SU-DHL-6 (cell line): Measurements from ENCODE around the gene AKR1B15.

Experiments
- H2AFZ ChIP-seq: fragments of 200-600 bp; sonication (generic); 2 replicates; pipeline ENCODE4 v1.6.1; 2014; ENCODE audit warnings: low read depth, mild to moderate bottlenecking, moderate library complexity, mixed read lengths, antibody characterized with exemption, low read length; ENCODE audit not compliant: severe bottlenecking
- H3F3A ChIP-seq: fragments of 200-600 bp; shearing (Covaris generic); 2 replicates; pipeline ENCODE4 v1.6.0; 2016; ENCODE audit warnings: antibody characterized with exemption, mild to moderate bottlenecking; ENCODE audit not compliant: insufficient read depth
- H3K27ac ChIP-seq: fragments of 200-600 bp; sonication (generic); 2 replicates; pipeline ENCODE4 v1.5.1; 2016; ENCODE audit warnings: low read depth, mild to moderate bottlenecking, low read length, moderate library complexity, mixed read lengths
- H3K27me3 ChIP-seq: fragments of 200-600 bp; sonication (generic), shearing (Covaris generic); 2 replicates; pipeline ENCODE4 v1.6.0; 2014; ENCODE audit warnings: mild to moderate bottlenecking, low read length
- H3K36me3 ChIP-seq: fragments of 200-600 bp; sonication (generic); 2 replicates; pipeline ENCODE4 v1.6.1; 2014; ENCODE audit warnings: mild to moderate bottlenecking, low read length, mixed read lengths
- H3K4me2 ChIP-seq: fragments of 300-600, 200-600 bp; shearing (Covaris generic), sonication (generic); 2 replicates; pipeline ENCODE4 v1.6.0; 2014; ENCODE audit warnings: low read length, low read depth, mild to moderate bottlenecking; ENCODE audit not compliant: poor library complexity, severe bottlenecking
- H3K4me3 ChIP-seq: fragments of 200-600 bp; sonication (generic); 2 replicates; pipeline ENCODE4 v1.5.1; 2014; ENCODE audit warnings: antibody characterized with exemption, low read length, mild to moderate bottlenecking, mixed read lengths; ENCODE audit not compliant: insufficient read depth, poor library complexity, severe bottlenecking
- H3K79me2 ChIP-seq: fragments of 200-600 bp; sonication (generic); 2 replicates; pipeline ENCODE4 v1.6.1; 2014; ENCODE audit warnings: mild to moderate bottlenecking, low read length, moderate library complexity; ENCODE audit not compliant: insufficient read depth
- H3K9ac ChIP-seq: fragments of 200-600 bp; sonication (generic); 2 replicates; pipeline ENCODE4 v1.7.0; 2014; ENCODE audit warnings: mild to moderate bottlenecking, low read length
- H3K9me2 ChIP-seq: fragments of 200-600 bp; sonication (generic); replicated peaks from 2 replicates; pipeline ENCODE4 v1.6.1; 2014; ENCODE audit warnings: low read length; ENCODE audit not compliant: insufficient read depth
- H3K9me3 ChIP-seq: fragments of 200-600 bp; sonication (generic); 2 replicates; pipeline ENCODE4 v1.6.1; 2014; ENCODE audit warnings: low read length, mixed read lengths; ENCODE audit not compliant: insufficient read depth
- H4K20me1 ChIP-seq: fragments of 200-600 bp; sonication (generic); 2 replicates; pipeline ENCODE4 v1.6.1; 2014; ENCODE audit warnings: low read depth, mild to moderate bottlenecking, antibody characterized with exemption, low read length, moderate library complexity, mixed read lengths
- EZH2phosphoT487 ChIP-seq: fragments of 200-600 bp; sonication (generic), shearing (Covaris generic); conservative IDR thresholded peaks from 2 replicates; pipeline ENCODE4 v1.6.1; 2018; ENCODE audit warnings: mild to moderate bottlenecking, antibody characterized with exemption, low read length, moderate library complexity, mixed read lengths
- TF ChIP-seq, protein P1 (sequence below): fragments of 200-600 bp; sonication (generic); IDR thresholded peaks from one replicate; pipeline ENCODE4 v1.5.1; 2017; ENCODE audit warnings: antibody characterized with exemption, mild to moderate bottlenecking, low read length, moderate library complexity; ENCODE audit not compliant: insufficient read depth, poor library complexity, severe bottlenecking

Gene AKR1B15

GRCh38 chr7:134585897-134586296, 37.0 kb downstream of the AKR1B15 start:
- Histone ChIP-seq H3K79me2 (no peaks in the 10 kb centered on the region), H3K9me3 (no peaks in the 10 kb centered on the region), H3K4me3 (no peak overlapping the region), H3K4me2 (no peak overlapping the region), H3K9me2 (no peaks in the 10 kb centered on the region), H3F3A (no peaks in the 10 kb centered on the region), H2AFZ (no peak overlapping the region), H3K27ac (no peak overlapping the region), H3K9ac (no peak overlapping the region), H3K27me3 (no peaks in the 10 kb centered on the region), H3K36me3 (no peaks in the 10 kb centered on the region), H4K20me1 (no peaks in the 10 kb centered on the region)
- TF ChIP-seq EZH2phosphoT487, result no peak
- TF ChIP-seq, protein P1, sequence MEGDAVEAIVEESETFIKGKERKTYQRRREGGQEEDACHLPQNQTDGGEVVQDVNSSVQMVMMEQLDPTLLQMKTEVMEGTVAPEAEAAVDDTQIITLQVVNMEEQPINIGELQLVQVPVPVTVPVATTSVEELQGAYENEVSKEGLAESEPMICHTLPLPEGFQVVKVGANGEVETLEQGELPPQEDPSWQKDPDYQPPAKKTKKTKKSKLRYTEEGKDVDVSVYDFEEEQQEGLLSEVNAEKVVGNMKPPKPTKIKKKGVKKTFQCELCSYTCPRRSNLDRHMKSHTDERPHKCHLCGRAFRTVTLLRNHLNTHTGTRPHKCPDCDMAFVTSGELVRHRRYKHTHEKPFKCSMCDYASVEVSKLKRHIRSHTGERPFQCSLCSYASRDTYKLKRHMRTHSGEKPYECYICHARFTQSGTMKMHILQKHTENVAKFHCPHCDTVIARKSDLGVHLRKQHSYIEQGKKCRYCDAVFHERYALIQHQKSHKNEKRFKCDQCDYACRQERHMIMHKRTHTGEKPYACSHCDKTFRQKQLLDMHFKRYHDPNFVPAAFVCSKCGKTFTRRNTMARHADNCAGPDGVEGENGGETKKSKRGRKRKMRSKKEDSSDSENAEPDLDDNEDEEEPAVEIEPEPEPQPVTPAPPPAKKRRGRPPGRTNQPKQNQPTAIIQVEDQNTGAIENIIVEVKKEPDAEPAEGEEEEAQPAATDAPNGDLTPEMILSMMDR, result no peak

- Histone ChIP-seq H3K4me3 (no peak overlapping the region), H3K4me2 (no peak overlapping the region), H2AFZ (no peak overlapping the region), H4K20me1 (no peaks in the 10 kb centered on the region), H3K79me2 (no peaks in the 10 kb centered on the region), H3K27me3 (no peaks in the 10 kb centered on the region), H3F3A (no peaks in the 10 kb centered on the region), H3K27ac (no peak overlapping the region), H3K9me2 (no peaks in the 10 kb centered on the region), H3K36me3 (no peaks in the 10 kb centered on the region), H3K9me3 (no peaks in the 10 kb centered on the region), H3K9ac (no peak overlapping the region)
- no peak for TF ChIP-seq EZH2phosphoT487
- TF ChIP-seq, protein P1, result no peak
These were observed 38.8 kb downstream of the AKR1B15 start for GRCh38 chr7:134587750-134588149.

DNA sequence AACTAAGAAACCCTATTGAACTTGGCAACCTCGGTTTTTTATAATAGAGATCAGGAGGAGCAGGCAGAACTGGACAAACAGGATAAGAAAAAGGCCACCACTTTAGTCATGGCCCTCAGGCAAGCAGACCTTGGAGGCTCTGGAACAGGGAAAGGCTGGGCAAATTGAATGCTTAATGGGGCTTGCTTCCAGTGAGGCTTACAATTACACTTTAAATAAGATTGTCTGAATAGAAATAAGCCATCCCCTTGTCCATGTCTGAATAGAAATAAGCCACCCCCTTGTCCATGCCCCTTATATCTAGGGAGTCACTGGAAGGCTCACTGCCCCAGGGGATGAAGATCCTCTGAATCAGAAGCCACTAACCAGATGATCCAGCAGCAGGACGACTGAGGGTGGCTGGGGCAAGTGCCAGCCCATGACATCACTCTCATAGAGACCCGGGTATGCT, 40.6 kb downstream of the AKR1B15 start:
- Histone ChIP-seq H2AFZ (no peak overlapping the region), H3K9ac (no peak overlapping the region), H3F3A (no peaks in the 10 kb centered on the region), H3K4me3 (no peak overlapping the region), H3K36me3 (no peaks in the 10 kb centered on the region), H4K20me1 (no peaks in the 10 kb centered on the region), H3K4me2 (no peak overlapping the region), H3K9me2 (no peaks in the 10 kb centered on the region), H3K27me3 (no peaks in the 10 kb centered on the region), H3K9me3 (no peaks in the 10 kb centered on the region), H3K79me2 (no peaks in the 10 kb centered on the region), H3K27ac (no peak overlapping the region)
- TF ChIP-seq, protein P1, result no peak
- no peak for TF ChIP-seq EZH2phosphoT487
